ENCODE results near the gene PBXIP1.

- TF ChIP-seq, protein P1, sequence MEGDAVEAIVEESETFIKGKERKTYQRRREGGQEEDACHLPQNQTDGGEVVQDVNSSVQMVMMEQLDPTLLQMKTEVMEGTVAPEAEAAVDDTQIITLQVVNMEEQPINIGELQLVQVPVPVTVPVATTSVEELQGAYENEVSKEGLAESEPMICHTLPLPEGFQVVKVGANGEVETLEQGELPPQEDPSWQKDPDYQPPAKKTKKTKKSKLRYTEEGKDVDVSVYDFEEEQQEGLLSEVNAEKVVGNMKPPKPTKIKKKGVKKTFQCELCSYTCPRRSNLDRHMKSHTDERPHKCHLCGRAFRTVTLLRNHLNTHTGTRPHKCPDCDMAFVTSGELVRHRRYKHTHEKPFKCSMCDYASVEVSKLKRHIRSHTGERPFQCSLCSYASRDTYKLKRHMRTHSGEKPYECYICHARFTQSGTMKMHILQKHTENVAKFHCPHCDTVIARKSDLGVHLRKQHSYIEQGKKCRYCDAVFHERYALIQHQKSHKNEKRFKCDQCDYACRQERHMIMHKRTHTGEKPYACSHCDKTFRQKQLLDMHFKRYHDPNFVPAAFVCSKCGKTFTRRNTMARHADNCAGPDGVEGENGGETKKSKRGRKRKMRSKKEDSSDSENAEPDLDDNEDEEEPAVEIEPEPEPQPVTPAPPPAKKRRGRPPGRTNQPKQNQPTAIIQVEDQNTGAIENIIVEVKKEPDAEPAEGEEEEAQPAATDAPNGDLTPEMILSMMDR (IDR thresholded peaks at IDR 0.05), result no peak
- TF ChIP-seq POLR2A (IDR thresholded peaks at IDR 0.05), result no peak
Observed at GRCh38 chr1:154994269-154994587, 38.3 kb upstream of the PBXIP1 start.
